Thymus (tissue), 11 donors: ENCODE data around the gene GALNT2. TPM values are rescaled to one million over a fixed set of nuclear protein-coding genes. Genes with fewer than 3 reads are reported as not detected.

ENCODE experiments used
- DNase-seq, 9 donors: peaks; one replicate each; pipeline ENCODE4 v3.0.0-alpha.2; 2013; ENCODE audit warnings: low spot score in 9 of 9, low read depth in 6 of 9, missing footprints in 1 of 9
- H3K27ac ChIP-seq, 2 donors: one replicate each; pipeline ENCODE4 v1.5.1; 2013; ENCODE audit warnings: control low read depth in 1 of 2, low read depth in 1 of 2, low read length in 1 of 2, mild to moderate bottlenecking in 1 of 2, moderate library complexity in 1 of 2
- H3K27me3 ChIP-seq, 2 donors: one replicate each; pipeline ENCODE4 v1.5.1; 2013; ENCODE audit warnings: low read length in 1 of 2; ENCODE audit not compliant: control insufficient read depth in 2 of 2, insufficient read depth in 1 of 2
- H3K36me3 ChIP-seq, 2 donors: one replicate each; pipeline ENCODE4 v1.5.1; 2013; ENCODE audit warnings: low read length in 1 of 2, mild to moderate bottlenecking in 1 of 2, moderate library complexity in 1 of 2; ENCODE audit not compliant: control insufficient read depth in 2 of 2, insufficient read depth in 2 of 2
- H3K4me1 ChIP-seq, 2 donors: one replicate each; pipeline ENCODE4 v1.5.1; 2013; ENCODE audit warnings: low read length in 2 of 2; ENCODE audit not compliant: control insufficient read depth in 2 of 2, insufficient read depth in 2 of 2
- H3K4me3 ChIP-seq, 2 donors: one replicate each; pipeline ENCODE4 v1.5.1; 2013; ENCODE audit warnings: low read length in 2 of 2, control low read depth in 1 of 2, mild to moderate bottlenecking in 1 of 2
- H3K9me3 ChIP-seq, 2 donors: one replicate each; pipeline ENCODE4 v1.5.1; 2013; ENCODE audit warnings: low read length in 1 of 2, mild to moderate bottlenecking in 1 of 2; ENCODE audit not compliant: control insufficient read depth in 2 of 2, insufficient read depth in 1 of 2
- WGBS: extraction: QIAGEN DNeasy Blood & Tissue Kit; methylation state at CpG from one replicate; pipeline ENCODE4 v1.1.7; 2013; 5-methylcytosine and 5-hydroxymethylcytosine counted together
- polyA plus RNA-seq: library from polyadenylated mRNA; stranded (reverse); fragments of 200-250 nt; gene quantifications from one replicate; pipeline ENCODE4 v1.2.3, GENCODE V29; 2013
- total RNA-seq: library from RNA; stranded (reverse); fragments of 120-200 nt; gene quantifications from one replicate; pipeline ENCODE4 v1.2.4, GENCODE V29; 2013
- donor health status: healthy.

The GALNT2 gene
- total and polyA plus RNA-seq, 2 donors, result 33.9 to 42.5 TPM

DNA sequence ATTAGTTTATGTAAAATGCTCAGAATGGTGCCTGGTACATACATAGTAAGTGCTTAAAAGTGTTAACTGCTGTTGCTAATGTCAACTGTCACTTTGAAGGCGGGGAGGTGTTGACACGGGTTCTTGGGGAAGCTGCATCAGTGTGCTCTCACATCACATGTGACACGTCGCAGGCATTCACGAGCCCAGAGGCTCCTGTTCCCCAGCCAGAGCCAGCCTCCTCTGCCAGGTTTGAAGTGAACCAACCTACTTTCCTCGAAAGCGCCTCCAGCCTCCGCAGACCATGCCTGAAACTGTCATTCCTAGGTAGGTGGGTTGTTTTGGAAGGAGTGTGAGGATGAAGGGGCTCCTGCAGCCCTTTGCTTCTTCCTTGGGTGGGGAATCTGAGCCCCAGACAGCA lies 13.8 kb downstream of the GALNT2 start:
- Histone ChIP-seq H3K36me3 (peaks cover 15 to 67% of the 10 kb centered on the region in 2 donors), H3K27ac (peak overlapping the region in 1 of 2 donors; percentile 75), H3K4me1 (peaks cover 53 to 92% of the 10 kb centered on the region in 2 donors), H3K4me3 (no peak overlapping the region), H3K9me3 (peaks cover 0 to 12% of the 10 kb centered on the region in 2 donors), H3K27me3 (no peaks in the 10 kb centered on the region)
- DNase-seq, result peak in 2 of 9 donors; percentile 58 to 76
- 55% methylated on average over 8 of the region's 8 CpGs for WGBS

DNA sequence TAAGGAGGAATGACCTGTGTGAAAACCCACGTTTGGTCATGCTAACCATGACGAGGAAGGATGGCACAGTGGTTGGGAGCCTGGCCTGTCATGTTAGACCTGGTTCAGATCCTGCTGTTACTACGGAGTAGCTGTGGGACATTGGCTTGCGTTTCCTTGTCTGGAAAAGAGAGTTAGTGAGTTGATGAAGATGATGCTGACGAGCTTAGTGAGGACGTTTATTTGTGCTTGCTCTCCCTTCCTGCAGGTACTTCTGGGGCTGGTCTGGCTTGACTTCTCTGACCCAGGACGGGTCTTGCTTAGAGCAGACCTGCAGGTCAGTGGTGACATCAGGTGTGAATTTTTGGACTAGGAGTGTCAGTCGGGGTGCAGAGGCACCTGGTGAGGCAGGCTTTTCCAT lies 14.7 kb downstream of the GALNT2 start:
- H3K27ac ChIP-seq, result peak overlapping the region in 1 of 2 donors; percentile 53
- no peak overlapping the region for H3K4me3 ChIP-seq
- peaks cover 11 to 58% of the 10 kb centered on the region in 2 donors for H3K36me3 ChIP-seq
- peaks cover 0 to 12% of the 10 kb centered on the region in 2 donors for H3K9me3 ChIP-seq
- 93% methylated on average over 8 of the region's 8 CpGs for WGBS
- no peak for DNase-seq
- peaks cover 53 to 92% of the 10 kb centered on the region in 2 donors for H3K4me1 ChIP-seq
- H3K27me3 ChIP-seq, result no peaks in the 10 kb centered on the region

DNA sequence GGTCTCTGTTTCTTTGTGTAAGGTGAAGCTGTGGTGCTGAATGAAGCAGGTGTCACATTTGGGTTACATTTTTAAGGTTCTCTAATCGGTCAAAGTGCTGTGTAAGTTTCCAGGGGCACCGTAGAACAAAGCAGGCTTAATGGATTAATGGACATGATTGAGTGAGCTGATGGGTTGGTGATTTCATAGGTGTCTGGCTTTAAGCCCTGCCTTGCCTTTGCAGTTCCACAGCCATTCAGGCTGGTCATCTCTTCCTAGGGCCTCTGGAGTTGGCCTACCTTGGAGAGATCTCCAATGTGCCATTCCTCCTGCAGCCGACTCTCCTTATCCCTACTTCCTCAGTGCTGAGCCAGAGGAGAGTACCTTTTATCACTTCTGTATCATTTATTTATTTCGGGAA lies 15.2 kb downstream of the GALNT2 start:
- 97% methylated on average over 4 of the region's 4 CpGs for WGBS
- peaks cover 53 to 92% of the 10 kb centered on the region in 2 donors for H3K4me1 ChIP-seq
- no peaks in the 10 kb centered on the region for H3K27me3 ChIP-seq
- DNase-seq, result no peak
- H3K9me3 ChIP-seq, result peaks cover 0 to 12% of the 10 kb centered on the region in 2 donors
- H3K36me3 ChIP-seq, result peaks cover 11 to 53% of the 10 kb centered on the region in 2 donors
- H3K27ac ChIP-seq, result peak overlapping the region in 1 of 2 donors; percentile 53
- H3K4me3 ChIP-seq, result no peak overlapping the region

DNA sequence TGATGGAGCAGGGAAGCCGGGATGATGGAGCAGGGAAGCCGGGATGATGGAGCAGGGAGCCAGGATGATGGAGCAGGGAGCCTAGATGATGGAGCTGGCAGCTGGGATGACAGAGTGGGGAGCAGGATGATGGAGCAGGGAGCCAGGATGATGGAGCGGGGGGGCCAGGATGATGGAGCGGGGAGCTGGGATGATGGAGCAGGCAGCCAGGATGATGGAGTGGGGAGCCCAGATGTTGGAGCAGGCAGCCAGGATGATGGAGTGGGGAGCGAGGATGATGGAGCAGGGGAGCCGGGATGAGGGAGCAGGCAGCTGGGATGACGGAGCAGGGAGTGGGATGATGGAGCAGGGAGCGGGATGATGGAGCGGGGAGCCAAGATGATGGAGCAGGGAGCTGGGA lies 16.0 kb downstream of the GALNT2 start:
- Histone ChIP-seq H3K27me3 (no peaks in the 10 kb centered on the region), H3K27ac (peak overlapping the region in 1 of 2 donors; percentile 36), H3K9me3 (peaks cover 0 to 12% of the 10 kb centered on the region in 2 donors), H3K4me3 (no peak overlapping the region), H3K36me3 (peaks cover 11 to 45% of the 10 kb centered on the region in 2 donors), H3K4me1 (peaks cover 55 to 93% of the 10 kb centered on the region in 2 donors)
- WGBS, result 98% methylated on average over 9 of the region's 9 CpGs
- no peak for DNase-seq

GRCh38 chr1:230083746-230084407 lies 16.8 kb downstream of the GALNT2 start:
- WGBS, result 86% methylated on average over 10 of the region's 10 CpGs
- H3K27me3 ChIP-seq, result no peaks in the 10 kb centered on the region
- H3K27ac ChIP-seq, result peak overlapping the region; percentile 83 to 87
- no peak overlapping the region for H3K4me3 ChIP-seq
- peaks cover 11 to 41% of the 10 kb centered on the region in 2 donors for H3K36me3 ChIP-seq
- DNase-seq, result peak in 1 of 9 donors; percentile 3
- H3K4me1 ChIP-seq, result peaks cover 61 to 93% of the 10 kb centered on the region in 2 donors
- peaks cover 0 to 12% of the 10 kb centered on the region in 2 donors for H3K9me3 ChIP-seq

- H3K9me3 ChIP-seq, result peaks cover 0 to 12% of the 10 kb centered on the region in 2 donors
- H3K27ac ChIP-seq, result peak overlapping the region; percentile 83 to 87
- 22% methylated on average over 9 of the region's 9 CpGs for WGBS
- H3K36me3 ChIP-seq, result peaks cover 10 to 39% of the 10 kb centered on the region in 2 donors
- peak overlapping the region; percentile 14 to 15 for H3K4me3 ChIP-seq
- DNase-seq, result peak in 2 of 9 donors; percentile 50 to 62
- no peaks in the 10 kb centered on the region for H3K27me3 ChIP-seq
- peaks cover 63 to 93% of the 10 kb centered on the region in 2 donors for H3K4me1 ChIP-seq
Measured at GRCh38 chr1:230084408-230085177, 17.6 kb downstream of the GALNT2 start.

DNA sequence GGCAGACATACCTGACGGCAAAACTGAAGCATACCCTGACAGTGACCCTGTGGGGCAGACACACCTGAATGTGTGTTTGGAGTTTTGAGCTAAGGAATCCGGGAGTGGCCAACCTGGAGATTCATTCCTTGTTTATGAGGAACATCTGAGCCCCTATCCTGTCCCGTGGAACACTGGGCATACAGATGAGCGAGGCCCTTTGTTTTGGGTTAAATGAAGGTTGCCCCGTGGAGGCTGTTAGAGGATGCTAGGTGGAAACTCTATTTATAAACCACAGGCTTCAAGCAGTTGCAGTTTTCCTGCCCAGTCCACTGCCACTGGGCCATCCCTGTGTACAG lies 18.1 kb downstream of the GALNT2 start:
- peaks cover 0 to 12% of the 10 kb centered on the region in 2 donors for H3K9me3 ChIP-seq
- no peaks in the 10 kb centered on the region for H3K27me3 ChIP-seq
- no peak overlapping the region for H3K4me3 ChIP-seq
- H3K27ac ChIP-seq, result peak overlapping the region in 1 of 2 donors; percentile 87
- peaks cover 66 to 93% of the 10 kb centered on the region in 2 donors for H3K4me1 ChIP-seq
- WGBS, result 72% methylated on average over 5 of the region's 5 CpGs
- peaks cover 9 to 40% of the 10 kb centered on the region in 2 donors for H3K36me3 ChIP-seq
- DNase-seq, result no peak

DNA sequence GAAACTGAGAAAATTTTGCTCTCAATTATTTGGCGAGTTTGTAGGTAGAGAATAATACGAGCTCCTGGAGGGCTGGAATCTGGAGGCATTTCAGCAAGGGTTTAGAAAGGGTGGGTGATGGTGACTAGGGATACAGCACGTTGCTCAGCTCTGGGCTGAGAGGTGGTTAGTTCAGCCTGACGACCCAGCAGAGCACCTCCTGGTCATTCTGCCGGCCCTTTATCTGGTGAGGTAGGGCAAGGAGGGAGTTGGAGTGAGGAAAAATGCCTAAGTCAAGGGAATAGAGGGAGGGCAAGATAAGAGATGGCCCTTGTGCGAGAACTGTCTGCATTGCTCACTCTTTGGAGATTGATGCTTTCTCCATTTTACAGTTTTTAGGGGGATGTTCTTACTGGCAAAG lies 19.1 kb downstream of the GALNT2 start:
- Histone ChIP-seq H3K4me3 (peak overlapping the region in 1 of 2 donors; percentile 11), H3K27me3 (no peaks in the 10 kb centered on the region), H3K36me3 (peaks cover 8 to 39% of the 10 kb centered on the region in 2 donors), H3K27ac (peak overlapping the region in 1 of 2 donors; percentile 87), H3K4me1 (peaks cover 62 to 87% of the 10 kb centered on the region in 2 donors), H3K9me3 (peaks cover 0 to 12% of the 10 kb centered on the region in 2 donors)
- 74% methylated on average over 6 of the region's 6 CpGs for WGBS
- DNase-seq, result peak in 1 of 9 donors; percentile 8
